AG04449 (cell line): ENCODE data around the gene CNPY2.

ENCODE experiments used
- CTCF ChIA-PET: fragments of 350-600 bp; formaldehyde crosslinking; extraction: SDS; loops from one replicate; lab custom pipeline; 2021; ENCODE audit warnings: antibody characterized with exemption; lab: Yijun Ruan, JAX
- POLR2A ChIA-PET: fragments of 400-600, 350-600 bp; formaldehyde crosslinking; extraction: SDS; loops from one replicate; lab custom pipeline; 2020; ENCODE audit warnings: antibody characterized with exemption, inconsistent platforms; lab: Yijun Ruan, JAX
- DNase-seq: peaks from one replicate; pipeline ENCODE4 v3.0.0-alpha.2; 2010; ENCODE audit warnings: low read depth, low spot score
- H3K4me3 ChIP-seq: 2 replicates; pipeline ENCODE4 v1.5.1; 2011; ENCODE audit warnings: low read depth, mild to moderate bottlenecking, control low read depth, low read length
- CTCF ChIP-seq: IDR thresholded peaks from one replicate; pipeline ENCODE4 v1.5.1; 2011; ENCODE audit warnings: mild to moderate bottlenecking, moderate library complexity, low read length, control low read depth, inconsistent platforms; ENCODE audit not compliant: insufficient read depth; ENCODE audit errors: missing control alignments

The CNPY2 gene

GRCh38 chr12:56315622-56316473 lies at the start of gene CNPY2:
CNPY2 (minus strand) TSS chr12:56315988; CDS start chr12:56315217, 771 bp downstream.
- TF ChIP-seq CTCF = peak; percentile 14
- DNase-seq = peak; percentile 77
- CTCF ChIA-PET = interaction anchor here (0.7 to 4.9 kb wide), 12 partner anchors 10 to 153 kb away, joined by 3 to 24 read pairs (median 3); partner anchors contain the start of genes SMARCC2, SPRYD4 and TIMELESS
- peak within 1 kb of the TSS; percentile 96 for H3K4me3 ChIP-seq
- POLR2A ChIA-PET = interaction anchor here (0.6 to 1.7 kb wide), 15 partner anchors 8 to 148 kb away, joined by 3 to 7 read pairs (median 3); partner anchors contain the start of genes CS, IL23A, PAN2 and RNF41

GRCh38 chr12:56362130-56363059 lies 46.6 kb upstream of the CNPY2 start, which contains the start of gene APOF:
APOF (minus strand) TSS chr12:56362857; CDS start chr12:56362745, 112 bp downstream.
- no peak within 1 kb of the TSS for H3K4me3 ChIP-seq
- ChIA-PET CTCF (interaction anchor here (2.0 to 5.8 kb wide), 2 partner anchors 15 to 100 kb away, joined by 7 to 68 read pairs; no protein-coding TSS in a partner anchor), POLR2A (no interaction called here)
- no peak for DNase-seq
- no peak for TF ChIP-seq CTCF

- DNase-seq = no peak
- TF ChIP-seq CTCF = no peak
- POLR2A ChIA-PET = no interaction called here
- CTCF ChIA-PET = interaction anchor here (2.0 to 5.8 kb wide), 2 partner anchors 16 to 101 kb away, joined by 7 to 68 read pairs; no protein-coding TSS in a partner anchor
- no peak overlapping the region for H3K4me3 ChIP-seq
Measured at GRCh38 chr12:56361487-56362129, 45.8 kb upstream of the CNPY2 start.

- peak within 1 kb of the TSS; percentile 90 for H3K4me3 ChIP-seq
- TF ChIP-seq CTCF = no peak
- CTCF ChIA-PET = interaction anchor here (1.0 to 5.8 kb wide), 12 partner anchors 18 to 276 kb away, joined by 3 to 68 read pairs (median 4); partner anchors contain the start of genes ANKRD52, MIP and PAN2
Measured at GRCh38 chr12:56359851-56360767, 44.3 kb upstream of the CNPY2 start, which contains the start of gene STAT2. STAT2 (minus strand) TSS chr12:56360107; CDS start chr12:56356571, 3,536 bp downstream.

More at GRCh38 chr12:56359851-56360767, 44.3 kb upstream of the CNPY2 start, which contains the start of gene STAT2:
- POLR2A ChIA-PET = interaction anchor here (0.5 to 2.9 kb wide), 14 partner anchors 14 to 164 kb away, joined by 3 to 11 read pairs (median 3); partner anchors contain the start of genes PAN2 and TIMELESS
- DNase-seq = peak; percentile 99
